Posterior vena cava (tissue), 2 donors: Measurements from ENCODE around the gene TMEM269. TPM values are rescaled to one million over a fixed set of nuclear protein-coding genes. Genes with fewer than 3 reads are reported as not detected.

Experiments
- DNase-seq: peaks from one replicate; pipeline ENCODE4 v3.0.0-alpha.2; 2020; ENCODE audit warnings: low spot score
- intact Hi-C, 2 donors: fragments of 100-400 bp; cut with DNase I; formaldehyde crosslinking; loops; one replicate each; pipeline versions ENCODE4 v1.14.1 to v1.14.2; 2022 to 2023
- total RNA-seq, 2 donors: library from RNA; stranded (reverse); fragmentation: NEBNext Ultra II Directional; extraction: Animal tissue kit (Norgen Biotek cat#: 25700); gene quantifications; one replicate each; pipeline ENCODE4 v1.2.1, GENCODE V29; 2021
- donor health status: DM: yes; HTN: yes; CAD: no.
- donor health status: DM: yes; HTN: yes; CAD: no.

TMEM269 gene
- total RNA-seq, 2 donors from 2014 or later = not detected

DNA sequence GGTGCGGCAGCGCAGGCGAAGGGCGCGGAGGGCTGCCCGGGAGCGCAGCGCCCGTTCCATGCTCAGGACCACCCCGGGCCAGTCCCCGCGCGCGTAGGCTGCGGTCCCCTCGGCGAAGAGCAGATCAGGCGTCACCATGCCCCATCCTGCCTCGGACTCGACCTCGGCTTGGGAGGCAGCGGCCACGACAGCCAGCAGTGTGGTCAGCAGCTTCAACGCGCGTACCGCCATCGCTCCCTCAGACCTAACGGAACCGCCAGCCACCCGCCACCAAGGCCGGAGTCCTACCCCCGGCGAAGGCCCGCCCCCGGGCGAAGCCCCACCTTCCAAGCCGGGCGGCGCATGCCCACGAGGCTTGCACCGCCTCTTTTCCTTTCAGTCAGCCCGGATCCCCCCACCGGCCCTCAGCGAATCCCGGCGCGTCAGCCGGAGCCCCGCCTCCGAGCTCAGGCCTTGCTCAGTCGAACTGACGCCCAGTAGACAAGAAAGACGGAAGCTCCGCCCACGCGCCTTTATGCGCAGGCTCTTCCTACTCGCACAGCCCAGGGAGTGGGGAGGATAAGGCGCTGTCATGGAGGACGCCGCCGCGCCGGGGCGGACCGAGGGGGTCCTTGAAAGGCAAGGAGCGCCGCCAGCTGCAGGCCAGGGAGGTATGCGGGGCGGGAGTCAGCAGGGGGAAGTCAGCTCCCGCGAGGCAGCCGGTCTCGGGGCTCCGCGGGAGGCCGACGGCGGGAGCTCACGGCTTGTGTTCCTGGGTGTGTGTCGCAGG is 17.9 kb upstream of the TMEM269 start, which contains the start of the genes C1orf50 and P3H1:
Gene C1orf50, plus strand, starts transcription at position 509 of the 769 bp plus-strand sequence. Its CDS starts 63 bp downstream, at position 572.
Gene P3H1, minus strand, starts transcription at position 288 of the 769 bp plus-strand sequence. Its CDS starts 57 bp downstream, at position 231.
- intact Hi-C loops = loop anchor here in 1 of 2 donors (5.0 kb wide), 1 partner anchor 80 kb away; the partner anchor contains the start of gene ZNF691
- DNase-seq = peak; percentile 100

GRCh38 chr1:42767510-42768000 is 17.2 kb upstream of the TMEM269 start:
- intact Hi-C loops = loop anchor here in 1 of 2 donors (5.0 kb wide), 1 partner anchor 80 kb away; the partner anchor contains the start of gene ZNF691

GRCh38 chr1:42768172-42768571 is 16.6 kb upstream of the TMEM269 start:
- intact Hi-C loops = loop anchor here in 1 of 2 donors (5.0 kb wide), 1 partner anchor 79 kb away; the partner anchor contains the start of gene ZNF691
- no peak for DNase-seq

More at GRCh38 chr1:42767510-42768000, 17.2 kb upstream of the TMEM269 start:
- DNase-seq = no peak

- intact Hi-C loops = loop anchor here in 1 of 2 donors (5.0 kb wide), 1 partner anchor 77 kb away; the partner anchor contains the start of gene ZNF691
- DNase-seq = no peak
Measured at GRCh38 chr1:42769811-42770210, 15.0 kb upstream of the TMEM269 start.

DNA sequence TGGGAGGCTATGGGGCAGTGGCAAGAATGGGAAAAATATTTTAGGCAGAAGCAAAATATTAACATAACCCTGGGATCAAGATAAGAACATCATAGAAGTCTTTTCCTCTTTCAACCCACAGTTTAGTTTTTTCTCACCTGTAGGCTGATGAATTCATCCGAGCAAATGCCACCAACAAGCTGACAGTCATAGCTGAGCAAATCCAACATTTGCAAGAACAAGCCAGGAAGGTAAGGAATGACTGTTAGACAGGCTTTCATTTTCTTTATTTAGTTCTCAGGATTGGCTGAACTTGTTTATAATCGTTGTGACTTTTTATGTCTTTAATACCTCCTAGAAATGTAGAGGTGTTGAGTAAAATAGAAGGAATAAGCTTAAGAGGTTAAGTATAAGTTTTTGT is 11.4 kb upstream of the TMEM269 start:
- intact Hi-C loops = no loop called here
- DNase-seq = no peak

- intact Hi-C loops = no loop called here
- no peak for DNase-seq
Measured at GRCh38 chr1:42774928-42775526, 9.8 kb upstream of the TMEM269 start.

DNA sequence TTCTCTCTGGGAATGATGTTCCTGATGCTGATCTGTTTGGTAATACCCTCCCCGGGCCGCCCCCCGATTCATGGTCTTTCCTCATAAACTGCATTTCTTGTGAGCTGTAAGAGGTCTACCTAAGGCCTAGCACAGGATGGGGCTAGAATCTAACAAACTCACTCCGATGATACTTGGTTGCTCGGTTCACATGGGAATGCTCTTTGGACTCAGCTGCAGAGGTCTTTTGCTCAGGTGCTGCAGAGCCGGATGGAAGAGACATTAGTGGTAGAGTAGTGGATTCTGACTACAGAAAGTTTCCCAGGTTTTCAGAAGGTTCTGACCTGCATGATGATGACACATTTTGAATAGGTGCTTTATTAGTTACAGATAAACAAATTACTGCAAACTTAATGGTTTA is 8.3 kb upstream of the TMEM269 start:
- DNase-seq = no peak
- intact Hi-C loops = no loop called here

- no peak for DNase-seq
- intact Hi-C loops = no loop called here
Measured at GRCh38 chr1:42777852-42778251, 6.9 kb upstream of the TMEM269 start.

- no peak for DNase-seq
- intact Hi-C loops = no loop called here
Measured at GRCh38 chr1:42779725-42780124, 5.1 kb upstream of the TMEM269 start.

GRCh38 chr1:42780176-42780575 is 4.6 kb upstream of the TMEM269 start:
- intact Hi-C loops = no loop called here
- DNase-seq = no peak

DNA sequence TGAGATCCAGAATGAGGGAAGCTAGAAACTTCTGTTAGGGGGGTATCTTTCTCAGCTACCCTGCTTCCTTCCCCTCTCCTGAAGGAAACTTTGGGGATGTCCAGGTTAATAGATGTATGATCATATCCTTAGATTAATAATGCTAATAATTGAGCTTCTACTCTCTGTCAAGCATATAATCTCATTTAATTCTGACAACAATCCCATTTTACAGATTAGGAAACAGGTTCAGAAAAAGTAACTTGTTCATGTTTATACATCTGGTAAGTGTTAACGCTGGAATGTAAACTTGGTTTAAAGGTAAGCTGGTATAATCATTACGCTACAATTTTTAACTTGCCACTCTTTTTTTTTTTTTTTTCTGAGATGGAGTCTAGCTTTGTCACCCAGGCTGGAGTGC is 1.7 kb upstream of the TMEM269 start:
- DNase-seq = no peak
- intact Hi-C loops = no loop called here

GRCh38 chr1:42784547-42784945 is 245 bp upstream of the TMEM269 start:
- DNase-seq = no peak
- intact Hi-C loops = no loop called here

GRCh38 chr1:42786097-42786496 is 1.3 kb downstream of the TMEM269 start:
- intact Hi-C loops = no loop called here
- DNase-seq = no peak

- intact Hi-C loops = no loop called here
- no peak for DNase-seq
Measured at GRCh38 chr1:42788021-42788420, 3.2 kb downstream of the TMEM269 start.

- DNase-seq = no peak
- intact Hi-C loops = no loop called here
Measured at GRCh38 chr1:42793824-42794223, 9.0 kb downstream of the TMEM269 start.

DNA sequence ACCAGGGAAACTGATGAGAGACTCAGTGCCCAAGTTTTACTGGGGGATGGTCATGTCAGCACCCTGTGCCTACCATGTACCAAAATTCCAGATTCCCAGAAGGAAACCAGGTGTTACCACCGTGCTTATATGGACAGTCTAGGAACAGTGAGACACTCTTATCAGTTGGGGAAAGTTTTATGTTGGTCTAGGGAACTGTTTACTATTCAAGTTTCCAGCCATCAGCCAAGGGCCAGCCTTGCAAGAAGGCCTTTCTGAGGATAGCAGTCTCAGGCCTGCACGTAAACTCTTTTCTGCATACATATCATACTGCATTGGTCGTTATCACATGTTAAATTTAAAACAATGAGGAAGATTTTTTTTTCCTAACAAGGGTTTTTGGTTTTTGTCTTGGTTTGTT is 12.6 kb downstream of the TMEM269 start:
- no peak for DNase-seq
- intact Hi-C loops = no loop called here

DNA sequence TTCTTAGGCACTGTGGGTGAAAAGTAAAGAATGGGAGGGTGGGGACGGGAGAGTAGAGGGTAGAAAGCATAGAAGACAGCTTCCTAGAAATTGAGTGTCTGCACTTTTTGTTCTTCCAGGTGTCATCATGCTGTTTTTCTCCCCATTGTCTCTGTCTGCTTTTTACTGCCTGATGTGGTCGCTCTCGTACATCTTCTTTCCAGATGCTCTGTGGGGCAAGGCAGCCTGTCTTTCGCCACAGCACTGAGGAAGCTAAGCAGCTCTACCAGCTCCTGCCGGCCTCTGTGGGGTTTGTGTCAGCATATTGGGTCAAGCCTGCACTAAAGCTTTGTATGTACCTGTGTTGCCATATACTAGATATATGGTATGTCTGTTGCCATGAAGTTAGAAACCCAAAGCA is 13.2 kb downstream of the TMEM269 start:
- intact Hi-C loops = no loop called here
- no peak for DNase-seq

DNA sequence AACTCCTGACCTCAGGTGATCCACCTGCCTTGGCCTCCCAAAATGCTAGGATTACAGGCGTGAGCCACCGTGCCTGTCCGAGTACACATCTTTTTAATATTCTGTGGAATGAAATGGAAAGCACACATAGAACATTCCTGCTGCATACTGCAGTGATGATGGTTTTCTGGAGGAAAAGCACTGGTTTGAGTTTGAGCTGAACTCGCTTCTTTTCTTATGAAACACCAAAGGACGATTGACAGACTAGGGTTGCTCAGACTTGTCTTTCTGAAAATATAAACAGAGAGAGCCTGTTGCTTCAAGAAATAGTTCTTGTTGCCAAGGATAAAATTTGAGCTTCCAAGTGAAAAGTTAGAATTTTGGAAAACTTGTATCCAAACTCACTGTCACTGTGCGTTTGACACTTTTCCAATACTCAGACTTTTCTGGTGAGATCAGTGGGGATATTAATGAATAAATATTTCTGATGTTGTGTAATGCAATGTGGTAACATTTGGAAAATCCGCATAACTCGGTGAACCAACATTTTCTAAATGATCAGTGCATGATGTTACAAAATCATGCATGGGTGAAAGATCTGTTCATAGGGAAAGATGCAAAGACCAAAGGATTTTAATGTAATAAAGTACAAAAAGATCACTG is 17.2 kb downstream of the TMEM269 start:
- intact Hi-C loops = loop anchor here in 1 of 2 donors (1.0 kb wide), 1 partner anchor 24 kb away; no protein-coding TSS in a partner anchor
- no peak for DNase-seq

- no peak for DNase-seq
- intact Hi-C loops = no loop called here
Measured at GRCh38 chr1:42806171-42806570, 21.4 kb downstream of the TMEM269 start.

DNA sequence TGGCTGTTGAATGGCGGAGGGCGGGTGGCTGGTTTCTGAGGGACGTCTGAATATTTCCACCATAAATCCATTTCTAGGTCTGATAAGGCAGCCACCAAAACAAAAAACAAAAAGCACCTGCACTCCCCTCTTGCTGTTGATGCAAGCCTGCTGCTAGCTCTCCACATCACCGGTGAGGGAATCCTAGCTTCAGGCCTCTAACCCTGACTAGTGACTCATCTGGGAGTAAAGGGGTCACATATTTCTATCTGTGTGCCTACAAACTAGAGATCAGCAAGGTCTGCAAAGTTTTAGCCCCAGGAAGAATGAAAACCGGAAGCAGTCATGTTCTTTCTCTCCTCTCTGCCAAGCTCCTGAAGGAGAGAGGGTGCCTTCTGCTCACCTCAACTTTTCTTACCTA is 21.8 kb downstream of the TMEM269 start:
- no peak for DNase-seq
- intact Hi-C loops = no loop called here
